T-helper 1 cell (primary cell): ENCODE results near the gene PIEZO1.
A peak's percentile ranks its signal among the peaks of the same experiment; 100 is the strongest.

ENCODE experiments used
- DNase-seq, 5 donors: peaks; one replicate each; pipeline ENCODE4 v3.0.0-alpha.2; 2012 to 2020

PIEZO1 gene

DNA sequence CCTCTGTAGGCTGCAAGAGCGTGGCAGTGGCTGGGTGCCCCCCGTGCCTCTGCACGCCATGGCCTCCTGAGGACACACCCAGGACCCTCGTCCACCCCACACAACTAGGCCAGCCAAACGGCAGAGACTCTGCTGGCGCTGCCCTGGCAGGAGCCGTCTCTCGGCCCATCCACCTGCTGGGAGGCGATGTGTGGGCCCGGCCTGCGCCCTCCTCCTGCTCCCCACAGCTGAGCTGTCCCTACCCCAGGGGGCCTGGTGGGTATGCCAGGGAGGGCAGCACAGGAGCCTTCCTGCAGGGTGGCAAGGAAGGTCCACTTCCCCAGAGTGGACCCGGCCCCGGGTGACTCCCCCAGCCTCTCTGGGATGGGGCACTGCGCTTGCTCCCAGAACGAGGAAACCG lies 85.8 kb downstream of the PIEZO1 start:
- no peak for DNase-seq

DNA sequence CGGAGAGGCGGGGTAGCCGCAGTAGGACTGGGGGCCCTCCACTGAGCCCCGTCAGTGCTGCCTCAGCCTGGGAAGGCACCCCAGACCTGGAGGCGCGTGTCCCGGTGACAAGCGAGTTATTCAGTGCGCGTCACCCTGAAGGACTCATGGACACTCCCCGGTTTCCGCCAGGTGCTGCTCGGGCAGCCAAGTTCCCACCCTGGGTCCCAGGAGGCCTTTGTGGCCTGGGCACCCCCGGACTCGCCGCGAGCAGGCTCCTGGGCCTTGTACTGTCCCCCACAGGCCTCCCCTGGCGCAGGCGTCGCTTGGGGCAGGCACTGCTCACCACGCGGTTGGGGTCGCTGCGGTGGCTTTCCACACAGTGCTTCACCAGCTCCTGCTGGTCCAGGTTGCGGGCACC lies 86.4 kb downstream of the PIEZO1 start:
- no peak for DNase-seq

DNA sequence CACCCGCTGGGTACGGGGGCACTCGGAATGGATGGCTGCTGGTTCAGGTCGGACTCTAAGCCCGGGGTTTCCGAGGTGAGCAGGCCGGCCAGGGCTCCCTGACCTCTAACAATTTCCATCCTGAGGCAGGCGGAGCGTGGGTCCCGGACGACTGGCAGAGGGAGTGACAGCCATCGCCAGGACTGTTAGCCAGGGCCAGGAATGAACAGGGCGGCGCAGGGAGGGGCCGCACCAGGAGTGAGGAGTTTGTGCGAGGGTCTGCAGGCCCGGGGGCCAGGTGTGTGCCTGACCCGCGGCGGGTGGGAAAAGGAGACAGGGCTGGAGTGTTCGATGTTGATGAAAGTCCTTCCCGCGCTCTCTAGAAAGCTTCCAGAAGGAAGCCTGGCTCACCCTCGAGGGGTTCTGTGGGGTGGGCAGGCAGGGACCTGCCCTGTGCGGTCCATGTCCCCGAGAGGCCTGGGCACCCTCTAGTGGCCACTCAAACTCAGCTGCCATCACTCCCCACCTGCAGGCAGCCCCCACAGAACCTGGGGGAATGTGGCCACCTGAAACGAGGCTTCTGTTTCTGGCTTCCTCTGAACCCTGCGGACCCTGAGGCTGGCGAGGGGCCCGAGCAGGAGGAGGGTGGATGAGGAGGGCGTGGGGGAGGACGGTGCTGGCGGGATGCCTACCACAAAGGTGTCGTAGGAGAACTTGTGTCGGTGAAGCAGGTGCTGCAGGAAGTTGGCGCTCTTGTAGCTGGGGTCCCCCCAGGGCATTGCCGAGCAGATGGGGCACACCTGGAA lies 87.0 kb downstream of the PIEZO1 start:
- no peak for DNase-seq

DNA sequence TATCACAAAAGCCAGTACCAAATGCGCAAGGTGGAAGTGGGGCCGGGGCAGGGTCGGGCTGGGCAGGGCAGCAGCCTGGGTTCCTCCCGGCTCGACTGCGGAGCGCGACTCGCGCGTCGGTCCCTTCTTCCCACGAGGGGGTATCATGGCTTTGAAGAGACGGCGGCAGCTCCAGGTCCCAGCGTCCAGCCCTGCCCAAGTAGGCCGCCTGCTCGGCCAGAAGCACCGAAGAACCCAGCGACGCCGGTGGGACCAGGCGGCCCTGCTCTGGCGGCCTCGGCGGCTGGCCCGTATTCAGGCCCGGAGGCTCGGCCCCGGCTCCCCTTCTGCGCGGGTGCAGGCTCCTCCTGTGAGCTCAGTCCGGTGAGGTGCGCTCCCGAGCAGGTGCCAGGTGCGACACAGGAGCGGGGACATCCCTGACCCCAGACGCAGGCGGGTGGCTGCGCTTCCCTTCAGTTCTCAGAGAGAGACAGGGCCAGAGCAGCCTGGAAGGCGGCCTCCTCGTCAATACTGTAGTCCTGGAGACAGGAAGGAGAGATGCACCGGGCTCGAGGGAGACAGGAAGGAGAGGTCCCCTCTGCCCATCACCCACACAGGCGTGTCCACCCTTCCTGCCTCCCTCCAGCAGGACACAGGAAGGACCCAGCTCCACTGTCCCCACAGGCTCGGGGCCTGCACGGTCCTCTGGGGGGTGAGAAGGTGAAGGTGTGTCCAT lies 87.7 kb downstream of the PIEZO1 start:
- no peak for DNase-seq

DNA sequence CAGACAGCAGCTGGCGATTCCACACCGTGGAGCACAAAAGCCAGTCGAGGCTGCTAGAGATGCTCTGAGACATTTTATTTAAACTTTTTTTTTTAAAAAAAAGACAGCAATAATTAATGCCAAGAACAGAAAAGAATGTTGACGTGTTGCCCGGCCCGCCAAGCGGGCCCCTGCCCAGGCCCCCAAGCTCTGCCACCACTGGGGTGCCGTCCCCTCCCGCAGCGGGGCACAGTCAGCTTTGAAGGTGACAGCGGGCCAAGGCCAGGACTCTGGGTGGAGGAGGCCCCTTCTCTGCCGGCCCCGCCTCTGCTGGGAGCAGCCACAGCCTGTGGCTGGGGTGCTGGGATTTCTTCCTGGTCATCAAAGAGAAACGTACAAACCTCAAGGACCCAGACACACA lies 88.6 kb downstream of the PIEZO1 start:
- DNase-seq: no peak

DNA sequence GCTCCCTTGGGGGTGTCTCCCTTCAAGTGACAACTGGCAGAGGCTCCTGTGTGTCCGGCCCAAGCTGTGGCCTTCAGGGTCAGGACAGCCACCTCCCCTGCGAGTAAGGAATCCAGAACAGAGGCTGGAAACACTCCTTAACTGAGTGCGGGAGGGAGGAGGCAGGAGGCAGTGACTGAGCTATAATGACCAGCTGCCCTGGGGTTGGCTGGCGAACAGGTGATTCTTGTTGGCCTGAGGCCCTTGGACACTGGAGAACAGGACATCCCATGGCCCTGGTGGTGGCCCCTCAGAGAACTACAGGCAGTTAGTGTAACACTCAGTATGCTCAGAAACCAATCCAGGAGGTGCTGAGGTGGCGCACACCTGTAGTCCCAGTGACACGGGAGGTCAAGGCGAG lies 89.3 kb downstream of the PIEZO1 start:
- DNase-seq: no peak

DNA sequence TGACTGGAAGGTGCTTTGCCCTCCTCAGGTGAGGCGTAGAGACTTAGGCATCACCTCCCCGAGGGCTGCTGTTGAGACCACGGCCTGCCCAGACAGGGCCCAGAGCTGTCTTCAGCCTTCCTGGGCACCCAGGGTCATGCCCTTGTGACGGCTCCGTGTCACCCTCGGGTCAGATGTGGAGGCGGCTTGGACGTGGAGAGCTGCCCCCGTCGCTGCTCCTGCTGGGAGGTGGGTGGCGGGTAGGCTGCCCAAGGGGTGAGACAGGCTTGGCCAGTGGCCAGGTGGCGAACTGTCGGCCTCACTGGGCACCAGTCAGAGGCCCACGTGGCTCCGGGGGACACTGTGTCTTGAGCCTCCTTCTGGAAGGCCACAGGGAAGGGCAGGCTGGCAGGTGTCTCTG lies 89.8 kb downstream of the PIEZO1 start:
- DNase-seq: no peak

DNA sequence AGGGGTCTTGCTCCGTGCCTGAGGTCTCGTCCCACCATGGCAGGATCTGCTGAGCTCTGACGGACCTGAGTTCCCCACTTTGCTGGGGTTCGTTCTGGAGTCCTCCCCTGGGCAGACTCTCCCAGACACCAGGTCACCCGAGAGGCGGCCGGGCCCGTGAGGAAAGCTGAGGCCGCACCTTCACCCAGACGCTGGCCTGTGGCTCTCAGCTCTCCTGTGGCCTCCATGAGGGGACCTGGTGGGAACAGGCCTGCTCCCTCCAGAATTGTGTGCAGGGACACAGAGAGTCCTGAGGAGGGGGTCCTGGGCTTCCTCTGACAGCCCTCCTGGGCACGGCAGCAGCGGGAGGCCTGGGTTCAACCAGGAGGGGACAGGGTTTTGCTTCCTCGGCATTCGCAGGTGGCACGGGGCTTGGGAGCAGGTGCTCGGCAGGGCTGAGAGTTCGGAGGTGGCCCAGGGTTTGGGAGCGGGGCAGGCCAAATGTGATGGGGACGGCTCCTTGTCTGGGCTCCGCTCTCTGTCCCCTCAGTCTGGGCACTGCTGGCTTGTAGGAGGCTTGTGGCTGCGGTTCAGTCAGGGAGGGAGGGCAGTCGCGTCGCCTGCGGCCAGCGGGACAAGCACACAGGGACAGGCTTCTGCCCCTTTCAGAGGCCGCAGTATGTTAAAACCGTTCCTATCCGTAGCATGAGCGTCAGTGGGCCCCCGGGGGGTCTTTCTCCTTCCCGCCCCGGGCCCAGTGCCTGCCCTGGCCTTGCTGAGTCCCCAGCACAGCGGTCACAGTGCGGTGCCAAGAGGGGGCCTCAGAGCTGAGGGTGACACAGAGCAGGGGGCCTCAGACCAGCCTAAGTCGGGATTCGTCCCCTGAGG lies 90.6 kb downstream of the PIEZO1 start:
- DNase-seq: no peak

DNA sequence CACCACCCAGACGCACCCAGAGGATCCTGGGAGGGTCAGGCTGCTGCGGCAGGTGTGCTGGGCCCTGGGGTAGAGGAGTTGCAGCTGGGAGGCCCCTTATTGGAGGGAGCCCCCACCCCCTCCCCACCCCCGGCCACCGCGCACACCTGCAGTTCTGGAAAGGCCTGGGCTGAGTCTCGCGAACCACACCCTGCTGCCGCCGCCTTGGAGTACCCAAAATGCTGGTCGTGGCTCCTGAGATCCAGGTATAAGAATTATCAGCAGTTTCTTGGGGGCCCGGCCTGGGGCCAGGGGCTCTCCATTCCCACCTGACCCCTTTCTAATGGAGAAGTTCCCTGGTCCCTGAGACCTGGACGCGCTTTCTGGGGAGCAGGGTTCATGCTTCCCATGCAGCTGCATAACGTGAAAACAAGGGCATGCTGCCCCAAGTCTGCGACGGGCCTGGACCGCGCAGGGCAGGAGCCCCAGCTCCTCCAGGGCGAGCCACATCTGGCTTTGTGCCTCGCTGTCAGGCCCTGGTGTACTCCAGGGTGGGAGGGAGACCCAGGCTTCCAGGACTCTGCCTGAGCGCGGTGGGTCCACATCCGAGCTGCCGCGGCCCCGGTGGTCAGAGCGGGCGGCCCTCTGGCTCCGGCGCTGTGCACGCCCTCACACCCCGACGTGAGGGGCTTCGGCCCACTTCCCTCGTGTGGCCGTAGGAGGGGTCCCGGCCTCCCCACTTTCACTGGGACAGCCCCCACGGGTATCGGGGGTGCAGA lies 91.4 kb downstream of the PIEZO1 start:
- no peak for DNase-seq

DNA sequence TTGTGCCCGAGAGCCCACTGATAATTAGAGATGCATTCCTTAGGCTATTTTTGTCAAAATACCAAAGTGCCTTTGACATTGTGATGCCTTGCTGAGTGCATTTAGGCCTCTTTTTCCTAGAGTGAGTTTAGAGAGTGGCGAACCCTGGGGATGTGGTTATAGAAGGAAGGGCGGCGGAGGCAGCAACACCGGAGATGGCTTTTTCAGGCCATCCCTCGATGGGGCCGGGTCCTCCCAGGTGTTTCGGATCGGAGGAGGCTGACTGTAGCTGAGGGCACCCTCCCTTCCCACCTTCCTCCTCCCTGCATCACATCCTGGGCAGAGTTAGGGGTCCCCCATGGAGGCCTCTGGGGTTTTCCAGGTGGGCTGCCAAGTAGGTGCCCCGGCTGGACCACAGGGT lies 92.2 kb downstream of the PIEZO1 start:
- DNase-seq: peak in 1 of 5 donors; percentile 38

DNA sequence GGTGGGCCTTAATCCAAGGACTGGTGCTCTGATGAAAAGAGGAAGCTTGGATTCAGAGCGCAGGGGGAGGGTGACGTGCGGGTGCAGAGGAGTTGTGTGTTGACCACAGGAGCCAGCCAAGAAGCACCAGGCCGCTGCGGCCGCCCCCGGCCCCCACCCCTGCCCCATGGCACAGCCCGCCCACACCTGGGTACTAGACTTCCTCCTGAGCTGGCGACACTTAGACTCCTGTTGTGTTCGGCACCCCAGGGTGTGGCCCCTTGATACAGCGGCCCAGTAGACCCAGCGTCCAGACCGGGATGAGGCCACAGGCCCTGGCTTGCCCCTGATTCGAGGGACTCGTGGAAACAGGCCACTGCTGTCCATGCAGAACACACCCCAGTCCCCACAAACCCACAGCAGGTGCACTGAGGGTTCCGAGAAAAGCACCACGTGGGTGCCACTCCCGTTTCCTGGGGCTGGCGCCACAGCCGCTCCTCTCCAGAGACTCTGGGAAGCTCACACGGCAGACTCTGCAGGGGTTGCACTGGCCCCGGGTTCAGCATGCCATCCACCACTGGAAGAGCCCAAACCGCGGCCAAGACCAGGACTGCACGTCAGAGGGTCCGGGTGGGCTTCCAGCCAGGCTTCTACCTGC lies 93.0 kb downstream of the PIEZO1 start:
- peak in 1 of 5 donors; percentile 73 for DNase-seq

DNA sequence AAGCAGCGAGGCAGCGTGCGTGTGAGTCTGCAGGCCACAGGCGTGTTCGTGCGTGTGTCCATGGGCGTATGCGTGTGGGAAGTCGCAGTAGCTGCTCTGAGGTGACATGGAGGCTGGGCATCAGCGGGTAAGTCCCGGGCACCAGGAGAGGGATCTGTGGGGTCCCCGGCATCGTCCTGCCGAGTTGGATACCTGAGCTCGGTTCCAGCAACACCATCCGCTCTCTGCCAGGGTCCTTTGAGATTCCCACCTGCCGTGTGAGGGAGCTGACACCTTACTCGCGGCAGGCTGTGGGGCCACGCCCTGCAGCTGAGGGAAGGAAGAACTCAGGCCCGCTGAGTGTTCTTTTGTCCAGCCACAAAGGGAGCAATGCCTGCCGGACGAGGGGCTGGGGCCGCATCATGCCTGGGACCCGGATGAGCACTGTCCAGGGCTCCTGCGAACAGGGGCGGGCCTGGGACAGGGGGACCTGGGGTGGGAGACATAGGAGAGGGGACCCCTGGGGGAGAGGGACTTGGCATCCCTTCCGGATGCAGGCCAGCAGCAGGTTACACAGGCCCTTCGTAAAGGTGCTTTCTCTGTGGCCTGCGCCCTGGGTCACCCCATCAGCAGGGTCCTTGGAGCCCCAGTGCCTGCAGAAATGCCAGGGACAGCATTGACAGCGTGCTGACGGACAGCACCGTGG lies 93.7 kb downstream of the PIEZO1 start:
- DNase-seq: no peak

DNA sequence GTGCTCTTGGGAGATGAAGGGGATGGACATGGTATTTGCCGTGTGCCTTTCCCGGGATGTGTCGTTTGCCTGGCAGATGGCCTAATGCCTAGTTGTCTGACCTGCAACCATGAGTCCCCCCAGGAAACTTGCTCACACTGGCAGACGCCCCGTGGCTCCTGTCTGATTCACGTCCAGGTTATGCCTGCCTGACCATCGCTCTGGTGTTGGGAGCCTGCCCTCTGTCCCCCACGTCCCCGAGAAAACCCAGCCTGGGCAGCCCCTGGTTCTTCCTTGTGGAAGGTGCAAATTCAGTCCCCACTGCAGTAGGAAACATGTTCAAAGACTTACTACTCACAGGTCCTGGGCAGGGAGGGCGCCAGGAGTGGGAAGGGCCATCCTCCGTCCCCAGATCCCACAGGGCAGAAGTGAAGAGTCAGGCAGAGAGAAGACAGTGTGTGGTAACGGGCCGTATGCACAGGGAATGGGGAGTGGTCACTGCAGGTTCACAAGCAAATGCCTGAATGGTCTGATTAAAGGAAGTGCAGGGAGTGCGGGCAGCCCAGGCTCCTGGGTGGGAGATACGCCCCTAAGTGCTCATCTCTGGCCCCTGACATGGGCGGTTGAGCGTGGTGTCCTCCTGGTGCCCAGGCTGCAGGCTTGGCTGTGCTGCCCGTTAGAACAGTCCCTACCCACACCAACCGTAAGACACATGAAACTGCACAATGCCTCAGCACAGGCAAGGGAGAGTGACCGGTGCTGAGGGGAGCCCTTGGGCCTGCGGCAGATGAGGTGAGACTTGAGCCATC lies 94.5 kb downstream of the PIEZO1 start:
- no peak for DNase-seq

DNA sequence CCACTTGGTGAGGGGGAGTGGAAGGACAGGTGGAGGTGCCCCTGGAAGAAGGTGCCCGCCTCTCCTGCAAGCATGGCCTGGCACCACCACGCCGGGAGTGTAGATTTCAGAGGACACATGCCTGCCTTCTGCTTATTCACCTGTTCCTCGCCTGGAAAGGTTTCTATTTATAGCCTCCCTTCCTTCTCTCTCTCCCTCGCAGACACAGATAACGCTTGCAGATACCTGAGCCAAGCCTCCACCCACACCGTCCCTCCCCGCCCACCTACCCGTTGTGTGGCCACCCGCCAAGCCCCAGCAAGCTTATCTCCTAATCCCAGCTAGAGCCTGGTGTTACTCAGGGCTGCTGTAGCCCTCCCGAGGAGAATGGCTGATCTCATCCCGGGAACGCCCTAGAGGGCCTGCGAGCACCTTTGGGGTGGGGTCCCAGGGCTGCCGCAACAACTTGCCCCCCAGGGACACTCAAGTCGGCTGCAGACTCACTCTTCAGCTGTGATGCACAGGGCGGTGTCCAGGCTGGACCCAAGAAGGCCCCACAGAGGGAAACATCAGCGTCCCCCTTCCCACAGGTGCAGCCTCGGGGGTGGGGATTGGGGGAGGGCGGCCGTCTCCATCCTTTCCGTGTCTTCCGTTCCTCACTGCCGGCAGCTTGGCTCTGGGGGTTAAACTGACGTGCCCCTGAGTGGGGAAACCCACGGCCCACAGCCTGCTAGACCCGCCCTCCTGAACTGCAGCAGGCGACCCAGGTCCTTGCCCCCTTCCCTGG lies 96.8 kb downstream of the PIEZO1 start:
- DNase-seq: no peak

DNA sequence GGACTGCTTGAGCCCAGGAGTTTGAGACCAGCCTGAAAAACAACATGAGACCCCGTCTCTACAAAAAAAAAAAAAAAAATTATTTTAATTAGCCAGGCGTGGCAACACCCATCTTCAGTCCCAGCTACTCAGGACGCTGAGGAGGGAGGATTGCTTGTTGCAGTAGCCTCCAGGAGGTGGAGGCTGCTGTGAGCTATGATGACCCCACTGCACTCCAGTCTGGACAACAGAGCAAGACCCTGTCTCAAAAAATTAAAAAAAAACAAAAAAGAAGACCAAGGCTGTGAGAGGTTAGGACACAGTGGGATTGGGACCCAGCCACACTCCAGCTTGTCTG lies 97.4 kb downstream of the PIEZO1 start:
- no peak for DNase-seq

DNA sequence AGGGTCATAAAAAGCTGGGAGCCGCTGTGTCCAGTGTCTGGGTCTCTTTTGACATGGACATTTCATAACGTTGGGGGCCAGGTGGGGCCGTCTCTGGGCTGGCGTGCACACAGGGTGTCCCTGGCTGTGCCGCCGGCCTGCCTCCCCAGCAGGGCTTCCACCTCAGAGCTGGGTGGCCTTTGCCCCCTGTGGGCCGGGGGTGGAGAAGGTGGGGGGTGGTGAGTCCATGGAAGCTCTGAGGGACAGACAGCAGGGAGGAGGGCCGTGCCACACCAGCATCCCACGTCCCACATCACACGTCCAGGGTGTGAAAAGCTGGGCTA lies 97.8 kb downstream of the PIEZO1 start:
- DNase-seq: no peak

DNA sequence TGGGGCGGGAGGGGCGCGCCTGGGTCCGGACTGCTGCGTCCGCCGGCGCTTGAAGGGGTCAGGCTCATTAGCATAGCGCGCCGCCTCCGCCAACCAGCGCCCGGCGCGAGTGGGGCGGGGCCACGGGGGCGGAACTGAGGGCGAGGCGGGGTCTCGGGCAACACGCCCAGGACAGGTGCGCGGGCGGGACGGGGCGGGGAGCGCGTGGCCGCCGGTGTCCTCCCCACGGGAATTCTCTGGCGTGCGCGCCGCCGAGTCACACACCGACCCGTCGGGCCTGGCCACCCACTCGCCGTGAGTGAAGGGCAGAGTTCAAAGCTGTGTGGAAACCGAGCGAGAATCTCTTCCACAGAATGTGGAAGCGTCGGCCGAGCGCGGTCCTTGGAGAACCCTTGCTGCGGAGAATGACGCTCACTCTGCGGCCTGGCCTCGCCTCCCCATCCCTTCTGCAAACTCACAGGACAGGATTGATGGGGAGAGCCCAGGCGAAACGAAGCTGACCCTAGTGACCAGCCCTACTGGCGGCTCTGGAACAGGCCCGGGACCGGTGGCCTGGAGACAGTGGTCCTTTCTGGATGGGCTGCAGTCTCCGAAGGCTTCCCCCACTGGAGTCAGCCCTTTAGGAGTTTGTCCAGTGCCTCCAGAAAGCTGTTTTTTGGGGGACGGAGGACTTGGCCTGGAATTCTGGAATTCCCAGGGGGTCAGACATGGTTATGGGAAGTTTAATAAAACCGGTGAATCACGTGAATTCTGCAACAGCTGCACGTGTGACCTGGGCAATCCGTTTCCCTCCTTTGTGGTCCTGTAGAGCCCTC lies 98.4 kb downstream of the PIEZO1 start, which contains the start of gene SNAI3:
TSS of gene SNAI3 (minus strand) at position 69 of the 815 bp plus-strand sequence. CDS start 101 bp downstream, outside the sequence.
- DNase-seq: peak; percentile 77 to 83 (median 80)

DNA sequence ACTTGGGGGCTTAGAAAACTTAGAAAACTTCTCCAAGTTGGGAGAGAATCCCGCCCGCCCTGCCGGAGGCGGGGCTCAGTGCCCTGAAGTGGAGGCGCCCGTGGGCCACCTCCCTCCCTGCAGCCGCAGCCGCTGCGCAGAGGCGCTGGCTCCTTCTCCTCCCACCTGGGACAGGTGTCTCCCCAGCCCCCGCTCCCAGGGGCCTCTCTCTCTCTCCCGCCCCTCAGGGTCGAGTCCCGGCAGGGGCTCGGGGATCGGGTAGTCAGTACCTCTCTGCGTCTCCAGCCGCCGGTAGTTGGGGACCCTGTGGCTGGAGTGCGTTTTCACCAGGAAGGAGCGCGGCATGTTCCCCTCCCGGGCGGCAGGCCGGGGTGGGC lies 99.0 kb downstream of the PIEZO1 start:
- peak in 2 of 5 donors; percentile 39 to 56 for DNase-seq
